Calu3 (cell line): ENCODE results near the gene TAPT1. TPM values are rescaled to one million over a fixed set of nuclear protein-coding genes. Genes with fewer than 3 reads are reported as not detected.

Experiments used
- BruUV-seq: library from RNA; stranded (reverse); fragments of 400-500 nt; replicated peaks from 2 replicates; lab custom pipeline; 2021; lab: Mats Ljungman, UMichigan
- CTCF ChIA-PET: fragments of 300-600 bp; sonication (Branson Sonifier 250); formaldehyde crosslinking; loops from one replicate; lab custom pipeline; 2022; ENCODE audit warnings: antibody characterized with exemption; lab: Charles Lee
- DNase-seq: peaks from one replicate; pipeline ENCODE4 v3.0.0; 2022
- H3K27ac Mint-ChIP-seq: one replicate; pipeline ENCODE4 v1.8.0; 2022; ENCODE audit warnings: mixed read lengths; ENCODE audit not compliant: unreplicated experiment
- H3K27me3 Mint-ChIP-seq: one replicate; pipeline ENCODE4 v1.8.0; 2022; ENCODE audit warnings: mixed read lengths; ENCODE audit not compliant: unreplicated experiment
- H3K36me3 Mint-ChIP-seq: one replicate; pipeline ENCODE4 v1.8.0; 2022; ENCODE audit warnings: mild to moderate bottlenecking, moderate library complexity, mixed read lengths; ENCODE audit not compliant: insufficient read depth, unreplicated experiment
- H3K4me1 Mint-ChIP-seq: one replicate; pipeline ENCODE4 v1.8.0; 2022; ENCODE audit warnings: mild to moderate bottlenecking, low read depth, mixed read lengths; ENCODE audit not compliant: unreplicated experiment
- H3K4me3 Mint-ChIP-seq: one replicate; pipeline ENCODE4 v1.8.0; 2022; ENCODE audit warnings: mild to moderate bottlenecking, low read depth, moderate library complexity, mixed read lengths; ENCODE audit not compliant: unreplicated experiment
- H3K9me3 Mint-ChIP-seq: one replicate; pipeline ENCODE4 v1.8.0; 2022; ENCODE audit warnings: low read depth, mixed read lengths; ENCODE audit not compliant: unreplicated experiment
- CTCF ChIP-seq: fragments of 200-600 bp; IDR thresholded peaks from one replicate; pipeline ENCODE4 v1.8.0; 2022; ENCODE audit warnings: antibody characterized with exemption; ENCODE audit not compliant: unreplicated experiment
- intact Hi-C: fragments of 100-400 bp; cut with micrococcal nuclease; formaldehyde crosslinking; loops from one replicate; pipeline ENCODE4 v1.10.0; 2022; ENCODE audit not compliant: unreplicated experiment
- total RNA-seq: library from RNA; stranded (reverse); gene quantifications from 2 replicates; pipeline ENCODE4 v1.2.3, GENCODE V29; 2022

TAPT1 gene
- total RNA-seq, 1 experiment from 2014 or later, result 31.5 TPM

- no peak for TF ChIP-seq CTCF
- H3K4me3 Mint-ChIP-seq, result no peak overlapping the region
- no TSS peak for BruUV-seq
- H3K9me3 Mint-ChIP-seq, result no peaks in the 10 kb centered on the region
- no peaks in the 10 kb centered on the region for H3K27me3 Mint-ChIP-seq
- H3K27ac Mint-ChIP-seq, result no peak overlapping the region
- peaks cover 5% of the 10 kb centered on the region for H3K36me3 Mint-ChIP-seq
- intact Hi-C loops, result no loop called here
- CTCF ChIA-PET, result no interaction called here
- peaks cover 18% of the 10 kb centered on the region for H3K4me1 Mint-ChIP-seq
- DNase-seq, result no peak
Measured at GRCh38 chr4:16245241-16245640, 19.0 kb upstream of the TAPT1 start.

- peaks cover 8% of the 10 kb centered on the region for H3K4me1 Mint-ChIP-seq
- H3K27me3 Mint-ChIP-seq, result no peaks in the 10 kb centered on the region
- no peak for TF ChIP-seq CTCF
- intact Hi-C loops, result no loop called here
- DNase-seq, result no peak
- no TSS peak for BruUV-seq
- no peak overlapping the region for H3K27ac Mint-ChIP-seq
- no peaks in the 10 kb centered on the region for H3K9me3 Mint-ChIP-seq
- H3K4me3 Mint-ChIP-seq, result no peak overlapping the region
- H3K36me3 Mint-ChIP-seq, result peaks cover 5% of the 10 kb centered on the region
- CTCF ChIA-PET, result no interaction called here
Measured at GRCh38 chr4:16243285-16243684, 17.0 kb upstream of the TAPT1 start.

- CTCF ChIA-PET, result no interaction called here
- Mint-ChIP-seq H3K4me1 (peaks cover 2% of the 10 kb centered on the region), H3K9me3 (no peaks in the 10 kb centered on the region), H3K36me3 (no peaks in the 10 kb centered on the region), H3K27me3 (no peaks in the 10 kb centered on the region), H3K4me3 (no peak overlapping the region), H3K27ac (no peak overlapping the region)
- DNase-seq, result no peak
- TF ChIP-seq CTCF, result no peak
- BruUV-seq, result no TSS peak
- intact Hi-C loops, result no loop called here
Measured at GRCh38 chr4:16240300-16240699, 14.0 kb upstream of the TAPT1 start.

- DNase-seq, result no peak
- Mint-ChIP-seq H3K27ac (no peak overlapping the region), H3K9me3 (no peaks in the 10 kb centered on the region), H3K4me3 (no peak overlapping the region), H3K36me3 (no peaks in the 10 kb centered on the region), H3K27me3 (no peaks in the 10 kb centered on the region), H3K4me1 (no peaks in the 10 kb centered on the region)
- BruUV-seq, result no TSS peak
- CTCF ChIA-PET, result no interaction called here
- no peak for TF ChIP-seq CTCF
- intact Hi-C loops, result no loop called here
Measured at GRCh38 chr4:16239086-16239485, 12.8 kb upstream of the TAPT1 start.
